Caco-2 (cell line): ENCODE results near the gene KIAA1671. TPM values are rescaled to one million over a fixed set of nuclear protein-coding genes. Genes with fewer than 3 reads are reported as not detected.
A peak's percentile ranks its signal among the peaks of the same experiment; 100 is the strongest.

Experiments
- BruUV-seq: library from RNA; stranded (reverse); fragments of 400-500 nt; replicated peaks from 2 replicates; lab custom pipeline; 2021; lab: Mats Ljungman, UMichigan
- CTCF ChIA-PET: fragments of 300-600 bp; sonication (Branson Sonifier 250); formaldehyde crosslinking; loops from one replicate; lab custom pipeline; 2022; ENCODE audit warnings: antibody characterized with exemption; lab: Charles Lee
- POLR2A ChIA-PET: fragments of 300-600 bp; sonication (Branson Sonifier 250); formaldehyde crosslinking; loops from one replicate; lab custom pipeline; 2022; ENCODE audit warnings: antibody characterized with exemption; lab: Charles Lee
- DNase-seq, 2 experiments: peaks; one replicate each; pipeline versions ENCODE4 v3.0.0 to v3.0.0-alpha.2; 2020 to 2022
- H3K27me3 ChIP-seq: replicated peaks from 2 replicates; pipeline ENCODE4 v1.6.0; 2011; ENCODE audit warnings: low read length; ENCODE audit not compliant: control insufficient read depth, insufficient read depth
- H3K36me3 ChIP-seq: 2 replicates; pipeline ENCODE4 v1.5.1; 2011; ENCODE audit warnings: low read length; ENCODE audit not compliant: control insufficient read depth, insufficient read depth
- H3K4me1 ChIP-seq: fragments of 250-450 bp; sonication (Bioruptor Pico); 2 replicates; pipeline ENCODE4 v1.5.1; 2020; ENCODE audit warnings: mild to moderate bottlenecking
- H3K4me3 ChIP-seq: 2 replicates; pipeline ENCODE4 v1.5.1; 2011; ENCODE audit warnings: low read depth, mild to moderate bottlenecking, control low read depth, low read length
- H3K9me3 ChIP-seq: fragments of 250-450 bp; sonication (Bioruptor Pico); 2 replicates; pipeline ENCODE4 v1.5.1; 2020; ENCODE audit warnings: mild to moderate bottlenecking, moderate library complexity
- H3K27ac Mint-ChIP-seq: one replicate; pipeline ENCODE4 v1.8.0; 2022; ENCODE audit warnings: mixed read lengths; ENCODE audit not compliant: unreplicated experiment
- H3K27me3 Mint-ChIP-seq: one replicate; pipeline ENCODE4 v1.8.0; 2022; ENCODE audit warnings: mixed read lengths; ENCODE audit not compliant: insufficient read depth, unreplicated experiment
- H3K36me3 Mint-ChIP-seq: one replicate; pipeline ENCODE4 v1.8.0; 2022; ENCODE audit warnings: mild to moderate bottlenecking, mixed read lengths; ENCODE audit not compliant: insufficient read depth, unreplicated experiment
- H3K4me1 Mint-ChIP-seq: one replicate; pipeline ENCODE4 v1.8.0; 2022; ENCODE audit warnings: low read depth, mixed read lengths; ENCODE audit not compliant: unreplicated experiment
- H3K4me3 Mint-ChIP-seq: one replicate; pipeline ENCODE4 v1.8.0; 2022; ENCODE audit warnings: mild to moderate bottlenecking, moderate library complexity, mixed read lengths; ENCODE audit not compliant: unreplicated experiment
- H3K9me3 Mint-ChIP-seq: one replicate; pipeline ENCODE4 v1.8.0; 2022; ENCODE audit warnings: mixed read lengths; ENCODE audit not compliant: unreplicated experiment
- intact Hi-C: fragments of 100-400 bp; cut with micrococcal nuclease; formaldehyde crosslinking; loops from one replicate; pipeline ENCODE4 v1.10.0; 2022; ENCODE audit not compliant: unreplicated experiment
- total RNA-seq: library from RNA; stranded (reverse); gene quantifications from 2 replicates; pipeline ENCODE4 v1.2.3, GENCODE V29; 2022
- TF ChIP-seq, protein P1 (sequence below), 2 experiments: fragments of 200-600 bp in 1 of 2; IDR thresholded peaks; 1 replicate in 1 of 2; 2 replicates in 1 of 2; pipeline versions ENCODE4 v1.5.1 to v1.8.0; 2011 to 2022; ENCODE audit warnings: antibody characterized with exemption in 1 of 2, control low read depth in 1 of 2, inconsistent platforms in 1 of 2, low read depth in 1 of 2, low read length in 1 of 2, mild to moderate bottlenecking in 1 of 2, moderate library complexity in 1 of 2; ENCODE audit not compliant: insufficient read depth in 1 of 2, severe bottlenecking in 1 of 2, unreplicated experiment in 1 of 2

Gene KIAA1671
- total RNA-seq, 1 experiment from 2014 or later, result 28.6 TPM

DNA sequence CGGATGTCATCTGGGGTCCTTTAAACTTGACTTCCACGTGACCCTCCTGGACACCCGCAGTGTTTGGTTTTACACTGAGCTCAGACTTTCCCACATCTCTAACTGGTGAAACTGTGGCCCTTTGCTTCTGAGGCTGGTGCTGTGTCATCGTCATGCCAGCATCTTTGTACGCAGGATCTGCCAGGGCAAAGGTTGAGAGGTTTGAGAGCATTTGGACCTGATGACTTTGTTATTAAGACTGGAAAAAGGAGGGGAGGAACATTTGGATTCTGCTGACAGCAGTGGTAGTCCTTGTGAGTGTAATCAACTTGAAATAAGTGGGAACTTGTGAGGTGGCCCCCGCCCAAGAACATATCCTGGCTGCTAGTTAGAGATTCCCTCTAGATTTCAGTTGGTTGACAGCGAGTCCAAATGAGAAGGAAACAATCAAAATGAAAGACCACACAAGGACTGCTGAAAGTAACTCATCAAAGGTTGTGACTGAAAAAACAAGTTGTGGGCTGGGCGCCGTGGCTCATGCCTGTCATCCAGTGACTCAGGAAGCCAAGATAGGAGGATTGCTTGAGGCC, 102.5 kb downstream of the KIAA1671 start:
- H3K27ac Mint-ChIP-seq, result peak overlapping the region; percentile 93
- CTCF ChIA-PET, result no interaction called here

DNA sequence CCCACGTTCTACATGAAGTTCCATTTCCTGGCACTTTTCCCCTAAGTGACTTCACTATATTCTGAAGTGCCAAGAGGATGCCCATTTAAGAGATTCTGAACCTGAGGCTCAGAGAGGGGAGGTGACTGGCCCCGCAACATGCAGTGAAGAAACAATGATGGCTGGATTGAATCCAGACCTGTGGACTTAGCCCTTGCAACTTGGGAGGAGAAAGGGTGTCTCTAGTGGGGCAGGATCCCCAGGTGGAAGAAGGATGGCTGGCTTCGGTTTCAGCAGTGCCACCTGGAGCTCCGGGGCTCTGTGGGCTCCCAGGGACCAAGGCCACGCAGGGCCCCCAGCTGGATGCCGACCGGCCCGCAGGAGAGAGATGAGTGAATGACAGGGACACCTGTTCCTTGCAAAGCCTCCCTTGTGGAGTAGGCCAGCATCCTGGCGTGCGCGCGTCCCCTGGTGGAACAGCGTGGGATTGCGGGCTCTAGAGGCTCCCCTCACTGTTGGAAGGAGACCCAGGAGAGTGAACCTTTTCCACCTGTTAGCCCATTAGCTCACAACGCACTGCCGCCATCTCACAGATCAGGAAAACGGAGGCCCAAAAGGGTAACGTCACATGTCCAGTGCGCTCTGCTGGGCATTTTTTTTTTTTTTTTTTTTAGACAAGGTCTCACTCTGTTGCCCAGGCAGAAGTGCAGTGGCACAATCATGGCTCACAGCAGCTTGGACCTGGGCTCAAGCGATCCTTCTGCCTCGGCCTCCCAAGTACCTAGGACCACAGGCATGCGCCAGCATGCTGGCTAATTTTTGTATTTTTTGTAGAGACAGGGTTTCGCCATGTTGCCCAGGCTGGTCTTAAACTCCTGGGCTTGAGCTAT, 104.7 kb downstream of the KIAA1671 start:
- ChIA-PET CTCF (interaction anchor here (0.5 to 1.9 kb wide), 9 partner anchors 24 to 357 kb away, joined by 3 to 12 read pairs (median 4); no protein-coding TSS in a partner anchor), POLR2A (no interaction called here)
- peaks cover 18% of the 10 kb centered on the region for H3K4me1 ChIP-seq
- Mint-ChIP-seq H3K4me3 (no peak overlapping the region), H3K9me3 (no peaks in the 10 kb centered on the region), H3K36me3 (peaks cover 20% of the 10 kb centered on the region), H3K4me1 (peaks cover 10% of the 10 kb centered on the region), H3K27ac (no peak overlapping the region), H3K27me3 (no peaks in the 10 kb centered on the region)
- no peaks in the 10 kb centered on the region; the same call in 1 of the 2 replicates for H3K36me3 ChIP-seq
- TF ChIP-seq, protein P1, sequence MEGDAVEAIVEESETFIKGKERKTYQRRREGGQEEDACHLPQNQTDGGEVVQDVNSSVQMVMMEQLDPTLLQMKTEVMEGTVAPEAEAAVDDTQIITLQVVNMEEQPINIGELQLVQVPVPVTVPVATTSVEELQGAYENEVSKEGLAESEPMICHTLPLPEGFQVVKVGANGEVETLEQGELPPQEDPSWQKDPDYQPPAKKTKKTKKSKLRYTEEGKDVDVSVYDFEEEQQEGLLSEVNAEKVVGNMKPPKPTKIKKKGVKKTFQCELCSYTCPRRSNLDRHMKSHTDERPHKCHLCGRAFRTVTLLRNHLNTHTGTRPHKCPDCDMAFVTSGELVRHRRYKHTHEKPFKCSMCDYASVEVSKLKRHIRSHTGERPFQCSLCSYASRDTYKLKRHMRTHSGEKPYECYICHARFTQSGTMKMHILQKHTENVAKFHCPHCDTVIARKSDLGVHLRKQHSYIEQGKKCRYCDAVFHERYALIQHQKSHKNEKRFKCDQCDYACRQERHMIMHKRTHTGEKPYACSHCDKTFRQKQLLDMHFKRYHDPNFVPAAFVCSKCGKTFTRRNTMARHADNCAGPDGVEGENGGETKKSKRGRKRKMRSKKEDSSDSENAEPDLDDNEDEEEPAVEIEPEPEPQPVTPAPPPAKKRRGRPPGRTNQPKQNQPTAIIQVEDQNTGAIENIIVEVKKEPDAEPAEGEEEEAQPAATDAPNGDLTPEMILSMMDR (IDR thresholded peaks at IDR 0.05; ENCODE audit: insufficient read depth in 1 of 2, low read depth in 1 of 2, low read length in 1 of 2, severe bottlenecking in 1 of 2, unreplicated experiment in 1 of 2), result peak; percentile 86 to 98
- peak; percentile 76 to 87 for DNase-seq
- H3K4me3 ChIP-seq, result no peak overlapping the region
- H3K27me3 ChIP-seq, result no peaks in the 10 kb centered on the region
- no TSS peak for BruUV-seq
- H3K9me3 ChIP-seq, result no peaks in the 10 kb centered on the region
- intact Hi-C loops, result loop anchor here (1.0 kb wide), 1 partner anchor 119 kb away; no protein-coding TSS in a partner anchor

More for the DNA sequence above, 102.5 kb downstream of the KIAA1671 start:
- BruUV-seq, result no TSS peak
- Histone ChIP-seq H3K9me3 (peaks cover 7% of the 10 kb centered on the region; the same call in 1 of the 2 replicates), H3K27me3 (no peaks in the 10 kb centered on the region), H3K4me1 (peaks cover 28% of the 10 kb centered on the region), H3K4me3 (no peak overlapping the region), H3K36me3 (peaks cover 6% of the 10 kb centered on the region)
- H3K4me1 Mint-ChIP-seq, result peaks cover 10% of the 10 kb centered on the region
- intact Hi-C loops, result no loop called here
- DNase-seq, result no peak
- no peaks in the 10 kb centered on the region for H3K27me3 Mint-ChIP-seq
- POLR2A ChIA-PET, result no interaction called here
- H3K4me3 Mint-ChIP-seq, result no peak overlapping the region
- TF ChIP-seq, protein P1 (IDR thresholded peaks at IDR 0.05; ENCODE audit: insufficient read depth in 1 of 2, low read depth in 1 of 2, low read length in 1 of 2, severe bottlenecking in 1 of 2, unreplicated experiment in 1 of 2), result no peak
- H3K9me3 Mint-ChIP-seq, result peaks cover 7% of the 10 kb centered on the region
- H3K36me3 Mint-ChIP-seq, result peaks cover 34% of the 10 kb centered on the region

DNA sequence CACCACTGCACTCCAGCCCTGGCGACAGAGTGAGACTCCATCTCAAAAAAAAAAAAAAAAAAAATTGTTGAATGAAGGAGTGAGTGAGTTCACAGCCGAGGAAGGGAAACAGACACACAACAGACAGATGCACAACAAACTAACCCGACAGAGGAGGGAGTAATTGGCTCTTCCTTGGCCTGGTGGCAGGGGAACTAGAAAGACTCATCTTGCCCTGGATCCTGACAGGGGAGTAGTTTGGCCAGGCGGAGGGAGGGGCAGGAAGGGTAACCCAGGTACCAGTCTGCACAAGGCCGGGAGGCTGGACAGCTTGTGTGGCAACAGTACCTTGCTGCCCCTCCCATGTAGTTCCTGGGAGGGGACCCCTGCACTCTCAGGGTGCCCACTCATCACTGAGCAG, 106.9 kb downstream of the KIAA1671 start:
- Histone ChIP-seq H3K27me3 (no peaks in the 10 kb centered on the region), H3K4me1 (0 out of 2 replicates have a peak, but pooled peaks cover 4% of the 10 kb centered on the region), H3K9me3 (no peaks in the 10 kb centered on the region), H3K36me3 (no peaks in the 10 kb centered on the region), H3K4me3 (no peak overlapping the region)
- Mint-ChIP-seq H3K36me3 (peaks cover 18% of the 10 kb centered on the region), H3K9me3 (no peaks in the 10 kb centered on the region), H3K27me3 (no peaks in the 10 kb centered on the region), H3K27ac (no peak overlapping the region), H3K4me1 (no peaks in the 10 kb centered on the region), H3K4me3 (no peak overlapping the region)
- CTCF ChIA-PET, result no interaction called here
- TF ChIP-seq, protein P1 (IDR thresholded peaks at IDR 0.05; ENCODE audit: insufficient read depth in 1 of 2, low read depth in 1 of 2, low read length in 1 of 2, severe bottlenecking in 1 of 2, unreplicated experiment in 1 of 2), result no peak
- no peak for DNase-seq
- BruUV-seq, result no TSS peak
- intact Hi-C loops, result no loop called here
- POLR2A ChIA-PET, result no interaction called here
